B cell (primary cell): ENCODE measurements around the gene RGS6. TPM values are rescaled to one million over a fixed set of nuclear protein-coding genes. Genes with fewer than 3 reads are reported as not detected.

Experiments
- ATAC-seq: fragments of 200-7000 bp; cut with Tn5 transposase; one replicate; pipeline ENCODE4 v1.10.0; 2021; ENCODE audit warnings: low read depth, mild to moderate bottlenecking, moderate number of reproducible peaks, moderate library complexity
- CTCF ChIA-PET: fragments of 350-600 bp; sonication (Branson Sonifier 250); formaldehyde crosslinking; loops from one replicate; lab custom pipeline; 2021; ENCODE audit warnings: antibody characterized with exemption, inconsistent platforms; lab: Charles Lee
- POLR2A ChIA-PET: fragments of 350-600 bp; sonication (Branson Sonifier 250); formaldehyde crosslinking; loops from one replicate; lab custom pipeline; 2021; ENCODE audit warnings: antibody characterized with exemption; lab: Charles Lee
- DNase-seq: peaks from one replicate; pipeline ENCODE4 v3.0.0; 2013
- H2AFZ ChIP-seq: 2 replicates; pipeline ENCODE4 v1.6.1; 2012; ENCODE audit warnings: mild to moderate bottlenecking, low read depth, low read length; ENCODE audit not compliant: insufficient read depth, poor library complexity, severe bottlenecking
- H3K27ac ChIP-seq, 2 donors: 1 replicate in 1 of 2; 2 replicates in 1 of 2; pipeline ENCODE4 v1.5.1; 2012 to 2013; ENCODE audit warnings: low read length in 2 of 2, mild to moderate bottlenecking in 2 of 2, moderate library complexity in 1 of 2
- H3K27me3 ChIP-seq, 4 experiments: fragments of 200-600 bp in 1 of 4; sonication (generic) in 1 of 4; replicated peaks in 1 of 4; 1 replicate in 2 of 4; 2 replicates in 2 of 4; pipeline versions ENCODE4 v1.6.1 to v1.7.0; 2013 to 2016; ENCODE audit warnings: low read length in 3 of 4, mild to moderate bottlenecking in 2 of 4, mixed read lengths in 1 of 4, moderate library complexity in 1 of 4; ENCODE audit not compliant: insufficient read depth in 4 of 4, control insufficient read depth in 3 of 4; ENCODE audit errors: control extremely low read depth in 1 of 4
- H3K36me3 ChIP-seq, 2 experiments: replicated peaks in 1 of 2; 1 replicate in 1 of 2; 2 replicates in 1 of 2; pipeline versions ENCODE4 v1.6.1 to v1.7.1; 2013; ENCODE audit warnings: low read length in 1 of 2; ENCODE audit not compliant: insufficient read depth in 2 of 2, control insufficient read depth in 1 of 2; ENCODE audit errors: control extremely low read depth in 1 of 2, extremely low read depth in 1 of 2
- H3K4me1 ChIP-seq, 2 donors: fragments of 200-600 bp in 1 of 2; sonication (generic) in 1 of 2; 1 replicate in 1 of 2; 2 replicates in 1 of 2; pipeline versions ENCODE4 v1.5.1 to v1.6.1; 2013 to 2017; ENCODE audit warnings: low read length in 2 of 2; ENCODE audit not compliant: control insufficient read depth in 2 of 2, insufficient read depth in 2 of 2
- H3K4me2 ChIP-seq: replicated peaks from 2 replicates; pipeline ENCODE3; 2012; ENCODE audit warnings: mild to moderate bottlenecking, low read depth, low read length; ENCODE audit not compliant: poor library complexity, severe bottlenecking
- H3K4me3 ChIP-seq, 5 experiments: fragments of 200-600 bp in 1 of 5; sonication (generic) in 1 of 5; 1 replicate in 3 of 5; 2 replicates in 2 of 5; pipeline versions ENCODE4 v1.5.1 to v1.7.0; 2011 to 2016; ENCODE audit warnings: low read length in 4 of 5, mild to moderate bottlenecking in 4 of 5, low read depth in 2 of 5, control low read depth in 1 of 5, moderate library complexity in 1 of 5; ENCODE audit not compliant: insufficient read depth in 1 of 5; ENCODE audit errors: control extremely low read depth in 1 of 5, extremely low read depth in 1 of 5
- H3K79me2 ChIP-seq: fragments of 200-600 bp; sonication (generic); one replicate; pipeline ENCODE4 v1.6.0; 2016; ENCODE audit warnings: low read length; ENCODE audit not compliant: control insufficient read depth, insufficient read depth
- H3K9ac ChIP-seq: fragments of 200-600 bp; sonication (generic); 2 replicates; pipeline ENCODE4 v1.6.1; 2017; ENCODE audit warnings: mild to moderate bottlenecking, low read length, moderate library complexity
- H3K9me3 ChIP-seq, 3 donors: one replicate each; pipeline versions ENCODE4 v1.6.1 to v1.7.1; 2013; ENCODE audit warnings: low read length in 2 of 3; ENCODE audit not compliant: control insufficient read depth in 2 of 3, insufficient read depth in 1 of 3; ENCODE audit errors: control extremely low read depth in 1 of 3
- H4K20me1 ChIP-seq: 2 replicates; pipeline ENCODE4 v1.6.0; 2012; ENCODE audit warnings: mild to moderate bottlenecking, low read length; ENCODE audit not compliant: insufficient read depth, control insufficient read depth, poor library complexity, severe bottlenecking
- H3K27ac Mint-ChIP-seq: one replicate; pipeline ENCODE4 v1.8.0; 2021; ENCODE audit warnings: mixed read lengths
- H3K27me3 Mint-ChIP-seq: one replicate; pipeline ENCODE4 v1.8.0; 2021; ENCODE audit warnings: mixed read lengths
- H3K4me1 Mint-ChIP-seq: one replicate; pipeline ENCODE4 v1.8.0; 2021; ENCODE audit warnings: mixed read lengths
- H3K4me3 Mint-ChIP-seq: one replicate; pipeline ENCODE4 v1.8.0; 2021; ENCODE audit warnings: mixed read lengths
- H3K9me3 Mint-ChIP-seq: one replicate; pipeline ENCODE4 v1.8.0; 2022; ENCODE audit warnings: mixed read lengths; ENCODE audit not compliant: insufficient read depth
- CTCF ChIP-seq: fragments of 200-600 bp; IDR thresholded peaks from one replicate; pipeline ENCODE4 v1.8.0; 2022; ENCODE audit warnings: antibody characterized with exemption, mild to moderate bottlenecking
- EZH2 ChIP-seq: IDR thresholded peaks from 2 replicates; pipeline ENCODE4 v1.6.1; 2012; ENCODE audit warnings: borderline replicate concordance, low read depth, mild to moderate bottlenecking, moderate library complexity, low read length; ENCODE audit not compliant: insufficient read depth, poor library complexity, severe bottlenecking
- WGBS: methylation state at CpG from one replicate; pipeline ENCODE4 v1.1.5; 2013; ENCODE audit warnings: missing lambda C conversion rate; ENCODE audit not compliant: insufficient coverage; 5-methylcytosine and 5-hydroxymethylcytosine counted together
- intact Hi-C: fragments of 100-400 bp; cut with micrococcal nuclease; formaldehyde crosslinking; loops from one replicate; pipeline ENCODE4 v1.10.0; 2022
- polyA plus RNA-seq: library from polyadenylated mRNA; depleted of rRNA; stranded (reverse); fragments of >200 nt; gene quantifications from 2 replicates; pipeline ENCODE4 v1.2.3, GENCODE V29; 2012
- total RNA-seq, 2 donors: library from RNA; stranded (reverse); fragments of 120-200 nt in 1 of 2; gene quantifications; 1 replicate in 1 of 2; 2 replicates in 1 of 2; pipeline versions ENCODE4 v1.2.3 to v1.2.4, GENCODE V29; 2013 to 2022

RGS6 gene
- total and polyA plus RNA-seq, 2 donors (not counting 1 experiment from before 2014, with no cell fraction given) = 0.07 TPM; not detected in 1

DNA sequence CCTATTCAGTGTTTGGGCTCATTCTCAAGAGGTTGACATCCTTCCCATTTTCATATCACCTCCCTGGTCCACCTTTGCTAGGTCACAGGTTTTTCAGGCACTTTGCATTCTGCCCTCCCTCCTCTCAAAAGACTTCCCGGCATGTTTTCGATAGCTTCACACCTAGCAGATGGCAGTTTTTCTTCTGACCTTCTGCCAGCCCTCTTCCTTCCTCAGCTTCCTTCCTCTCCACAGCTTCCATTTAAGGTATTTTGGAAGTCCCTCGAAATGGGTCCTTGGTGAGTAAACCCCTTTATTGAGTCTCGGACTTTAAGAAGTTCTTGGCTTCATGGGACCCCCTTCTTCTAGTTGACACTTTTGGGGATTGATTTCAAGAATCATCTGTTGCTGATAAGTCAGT, 358.0 kb downstream of the RGS6 start:
- H3K4me1 Mint-ChIP-seq = no peaks in the 10 kb centered on the region
- DNase-seq (no peak), ATAC-seq (no peak)
- CTCF ChIA-PET = no interaction called here
- intact Hi-C loops = no loop called here
- no peak overlapping the region for H2AFZ ChIP-seq
- H3K27me3 ChIP-seq = peaks cover 0 to 24% (median 9%) of the 10 kb centered on the region in 4 experiments
- no peak overlapping the region for H3K27ac Mint-ChIP-seq
- TF ChIP-seq EZH2 = no peak
- no peak for TF ChIP-seq CTCF
- H3K9me3 Mint-ChIP-seq = peaks cover 7% of the 10 kb centered on the region
- WGBS = 48% methylated on average over 4 of the region's 4 CpGs
- H3K27ac ChIP-seq = no peak overlapping the region
- peaks cover 0 to 9% (median 4%) of the 10 kb centered on the region in 3 donors for H3K9me3 ChIP-seq
- H3K27me3 Mint-ChIP-seq = peaks cover 26% of the 10 kb centered on the region
- H3K4me1 ChIP-seq = no peaks in the 10 kb centered on the region
- H3K79me2 ChIP-seq = no peaks in the 10 kb centered on the region
- H3K4me2 ChIP-seq = no peak overlapping the region
- no peak overlapping the region for H3K4me3 Mint-ChIP-seq
- H3K4me3 ChIP-seq = no peak overlapping the region
- H3K36me3 ChIP-seq = no peaks in the 10 kb centered on the region
- H4K20me1 ChIP-seq = no peaks in the 10 kb centered on the region
- no peak overlapping the region for H3K9ac ChIP-seq
- POLR2A ChIA-PET = no interaction called here

GRCh38 chr14:72291908-72292688, 359.9 kb downstream of the RGS6 start:
- intact Hi-C loops = no loop called here
- ChIA-PET POLR2A (no interaction called here), CTCF (interaction anchor here (0.7 kb wide), 1 partner anchor 1152 kb away, joined by 3 read pairs; no protein-coding TSS in a partner anchor)
- no peaks in the 10 kb centered on the region for H4K20me1 ChIP-seq
- H3K36me3 ChIP-seq = no peaks in the 10 kb centered on the region
- Mint-ChIP-seq H3K27ac (no peak overlapping the region), H3K4me3 (no peak overlapping the region), H3K27me3 (peaks cover 26% of the 10 kb centered on the region), H3K4me1 (no peaks in the 10 kb centered on the region), H3K9me3 (peaks cover 1% of the 10 kb centered on the region)
- no peaks in the 10 kb centered on the region for H3K79me2 ChIP-seq
- 82% methylated on average over 12 of the region's 16 CpGs for WGBS
- H3K4me2 ChIP-seq = no peak overlapping the region
- DNase-seq (peak; percentile 34), ATAC-seq (no peak)
- H3K4me1 ChIP-seq = no peaks in the 10 kb centered on the region
- no peak for TF ChIP-seq EZH2
- TF ChIP-seq CTCF = peak; percentile 53
- no peak overlapping the region for H2AFZ ChIP-seq
- H3K27ac ChIP-seq = no peak overlapping the region
- H3K27me3 ChIP-seq = peaks cover 0 to 24% (median 9%) of the 10 kb centered on the region in 4 experiments
- H3K9me3 ChIP-seq = no peaks in the 10 kb centered on the region
- no peak overlapping the region for H3K9ac ChIP-seq
- no peak overlapping the region for H3K4me3 ChIP-seq
